ENCODE results near the gene NUMB.

- no peak for TF ChIP-seq CTCF (IDR thresholded peaks at IDR 0.05)
- TF ChIP-seq POLR2A (IDR thresholded peaks at IDR 0.05), result no peak
Observed at GRCh38 chr14:73239393-73240241, 218.7 kb downstream of the NUMB start.
